Activated naive CD8-positive, alpha-beta T cell treated with anti-CD3 and anti-CD28 coated beads, Interleukin-2, amount 10 ng/mL, durations not matched to agents 7 days and 5 days (primary cell): ENCODE data around the gene PLCG1. TPM values are rescaled to one million over a fixed set of nuclear protein-coding genes. Genes with fewer than 3 reads are reported as not detected.

Experiments
- ATAC-seq: fragments of 150-1000 bp; cut with Tn5 transposase; one replicate; pipeline ENCODE4 v1.10.0; 2021; ENCODE audit warnings: low read depth, moderate library complexity
- POLR2A ChIA-PET: fragments of 350-600 bp; sonication (Branson Sonifier 250); formaldehyde crosslinking; loops from one replicate; lab custom pipeline; 2021; ENCODE audit warnings: antibody characterized with exemption; lab: Charles Lee
- DNase-seq: peaks from one replicate; pipeline ENCODE4 v3.0.0; 2021
- H3K27ac Mint-ChIP-seq: one replicate; pipeline ENCODE4 v1.8.0; 2022; ENCODE audit warnings: mild to moderate bottlenecking, mixed read lengths
- H3K27me3 Mint-ChIP-seq: one replicate; pipeline ENCODE4 v1.8.0; 2022; ENCODE audit warnings: mild to moderate bottlenecking, moderate library complexity, mixed read lengths
- H3K36me3 Mint-ChIP-seq: one replicate; pipeline ENCODE4 v1.8.0; 2021; ENCODE audit warnings: mild to moderate bottlenecking, mixed read lengths
- H3K4me1 Mint-ChIP-seq: one replicate; pipeline ENCODE4 v1.8.0; 2021; ENCODE audit warnings: mixed read lengths
- H3K4me3 Mint-ChIP-seq: one replicate; pipeline ENCODE4 v1.8.0; 2022; ENCODE audit warnings: mild to moderate bottlenecking, moderate library complexity, mixed read lengths
- H3K9me3 Mint-ChIP-seq: one replicate; pipeline ENCODE4 v1.8.0; 2021; ENCODE audit warnings: mixed read lengths
- total RNA-seq, 2 experiments: library from RNA; stranded (reverse); gene quantifications; one replicate each; pipeline ENCODE4 v1.2.3, GENCODE V29; 2021

Gene PLCG1
- total RNA-seq, 2 experiments from 2014 or later: 419 to 425 TPM

DNA sequence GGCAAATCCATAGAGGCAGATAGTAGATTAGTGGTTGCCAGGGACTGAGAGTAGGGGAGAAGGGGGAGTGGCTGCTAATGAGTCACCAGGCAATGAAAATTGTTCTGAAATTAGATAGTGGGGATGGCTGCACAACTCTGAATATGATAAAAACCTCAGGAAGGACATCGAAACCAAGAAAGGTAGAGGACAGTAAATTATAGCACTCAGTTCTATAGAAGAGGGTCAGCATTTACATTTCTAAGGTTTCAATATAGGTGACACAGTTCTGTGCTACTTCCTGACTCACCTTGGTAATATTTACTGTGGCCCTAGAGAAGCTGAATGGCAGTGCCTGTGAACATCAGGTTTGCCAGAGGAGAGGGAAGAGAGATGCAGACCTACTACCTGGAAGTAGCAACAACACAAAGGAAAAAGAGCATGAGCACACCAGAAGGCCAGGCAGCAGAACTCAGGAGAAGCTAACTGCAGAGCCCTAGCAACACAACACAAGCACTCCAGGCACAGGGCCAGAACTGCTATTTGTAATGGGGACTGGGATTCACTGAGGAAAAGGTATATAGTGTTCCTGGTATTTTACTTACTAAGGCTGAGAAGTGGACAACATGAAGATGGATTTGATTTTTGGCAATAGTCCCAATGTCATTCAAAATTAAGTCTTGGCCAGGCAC is 75.9 kb downstream of the PLCG1 start:
- ATAC-seq (no peak), DNase-seq (no peak)
- Mint-ChIP-seq H3K36me3 (peaks cover 3% of the 10 kb centered on the region), H3K9me3 (peaks cover 1% of the 10 kb centered on the region), H3K27ac (no peak overlapping the region), H3K4me3 (no peak overlapping the region), H3K4me1 (peaks cover 2% of the 10 kb centered on the region), H3K27me3 (peaks cover 2% of the 10 kb centered on the region)
- POLR2A ChIA-PET: no interaction called here

DNA sequence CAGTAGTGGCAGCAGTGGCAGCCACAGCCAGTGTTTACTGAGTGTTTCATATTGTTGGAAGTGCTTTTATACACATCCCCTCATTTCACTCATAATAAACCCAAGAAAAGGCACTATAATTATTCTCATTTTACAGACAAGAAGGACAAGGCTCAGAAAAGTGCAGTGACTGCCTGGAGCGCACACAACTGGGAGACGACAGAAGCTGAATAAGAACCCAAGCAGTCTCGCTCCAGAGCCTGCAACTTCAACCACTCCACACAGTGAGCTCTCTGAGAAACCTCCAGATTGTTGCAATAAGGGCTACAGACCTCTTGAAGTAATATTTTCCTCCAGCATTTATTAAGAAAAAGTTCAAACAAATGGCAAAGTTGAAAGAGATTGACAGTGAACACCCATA is 76.9 kb downstream of the PLCG1 start:
- DNase-seq: no peak
- POLR2A ChIA-PET: no interaction called here
- ATAC-seq: no peak
- no peak overlapping the region for H3K27ac Mint-ChIP-seq
- H3K4me1 Mint-ChIP-seq: peaks cover 2% of the 10 kb centered on the region
- H3K4me3 Mint-ChIP-seq: no peak overlapping the region
- peaks cover 2% of the 10 kb centered on the region for H3K27me3 Mint-ChIP-seq
- H3K36me3 Mint-ChIP-seq: peaks cover 3% of the 10 kb centered on the region
- peaks cover 1% of the 10 kb centered on the region for H3K9me3 Mint-ChIP-seq

- Mint-ChIP-seq H3K27me3 (peaks cover 2% of the 10 kb centered on the region), H3K4me1 (peaks cover 2% of the 10 kb centered on the region), H3K36me3 (peaks cover 3% of the 10 kb centered on the region), H3K9me3 (peaks cover 1% of the 10 kb centered on the region), H3K4me3 (no peak overlapping the region), H3K27ac (no peak overlapping the region)
- DNase-seq: no peak
- POLR2A ChIA-PET: no interaction called here
- ATAC-seq: no peak
Observed at GRCh38 chr20:41214666-41215065, 77.3 kb downstream of the PLCG1 start.

DNA sequence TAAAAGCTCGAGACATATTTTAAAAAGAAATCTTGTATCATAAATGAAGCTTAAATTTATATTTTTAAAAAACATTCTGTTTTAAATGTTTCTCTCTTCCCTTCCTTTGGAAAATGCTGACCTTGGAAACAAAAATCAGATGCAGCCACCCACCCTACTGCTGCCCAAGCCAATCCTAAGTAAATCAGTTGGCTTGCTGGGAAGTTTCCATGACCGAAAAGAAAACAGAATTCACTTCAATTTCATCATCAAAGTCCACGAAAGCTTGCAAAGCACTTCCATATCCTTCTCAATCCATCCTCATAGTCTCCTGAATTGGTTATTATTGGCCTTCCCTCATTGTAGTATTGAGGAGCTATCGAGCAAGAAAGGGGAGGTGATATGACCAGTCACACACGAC is 80.1 kb downstream of the PLCG1 start:
- no peak overlapping the region for H3K4me3 Mint-ChIP-seq
- peaks cover 4% of the 10 kb centered on the region for H3K27me3 Mint-ChIP-seq
- ATAC-seq (no peak), DNase-seq (no peak)
- H3K27ac Mint-ChIP-seq: no peak overlapping the region
- H3K4me1 Mint-ChIP-seq: peaks cover 2% of the 10 kb centered on the region
- H3K36me3 Mint-ChIP-seq: peaks cover 4% of the 10 kb centered on the region
- POLR2A ChIA-PET: no interaction called here
- H3K9me3 Mint-ChIP-seq: no peaks in the 10 kb centered on the region

- Mint-ChIP-seq H3K36me3 (peaks cover 2% of the 10 kb centered on the region), H3K27ac (no peak overlapping the region), H3K27me3 (peaks cover 4% of the 10 kb centered on the region), H3K4me1 (no peaks in the 10 kb centered on the region), H3K9me3 (no peaks in the 10 kb centered on the region), H3K4me3 (no peak overlapping the region)
- ATAC-seq (no peak), DNase-seq (no peak)
- POLR2A ChIA-PET: interaction anchor here (0.7 kb wide), 1 partner anchor 26 kb away, joined by 6 read pairs; no protein-coding TSS in a partner anchor
Observed at GRCh38 chr20:41218466-41218865, 81.1 kb downstream of the PLCG1 start.

DNA sequence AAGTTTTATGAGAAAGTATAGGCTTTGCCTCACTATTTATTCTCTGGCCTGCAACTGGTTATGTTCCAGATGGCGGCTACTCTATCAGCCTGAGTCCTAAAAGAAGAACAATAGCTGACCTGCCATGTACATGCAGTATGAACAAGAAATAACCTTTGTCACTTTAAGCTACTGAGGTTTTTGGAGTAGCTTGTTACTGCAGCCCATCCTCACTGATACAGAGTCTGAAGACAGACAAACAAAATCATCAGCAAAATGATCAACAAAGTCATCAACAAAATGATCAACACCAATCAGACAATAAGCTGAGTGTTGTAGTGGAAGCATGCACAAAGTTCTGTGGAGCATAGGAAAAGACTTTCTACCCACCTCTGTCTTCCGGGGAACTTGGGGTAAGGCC is 82.5 kb downstream of the PLCG1 start:
- H3K4me1 Mint-ChIP-seq: no peaks in the 10 kb centered on the region
- H3K9me3 Mint-ChIP-seq: no peaks in the 10 kb centered on the region
- DNase-seq (no peak), ATAC-seq (no peak)
- POLR2A ChIA-PET: no interaction called here
- H3K27ac Mint-ChIP-seq: no peak overlapping the region
- peaks cover 2% of the 10 kb centered on the region for H3K36me3 Mint-ChIP-seq
- H3K4me3 Mint-ChIP-seq: no peak overlapping the region
- H3K27me3 Mint-ChIP-seq: peaks cover 4% of the 10 kb centered on the region

DNA sequence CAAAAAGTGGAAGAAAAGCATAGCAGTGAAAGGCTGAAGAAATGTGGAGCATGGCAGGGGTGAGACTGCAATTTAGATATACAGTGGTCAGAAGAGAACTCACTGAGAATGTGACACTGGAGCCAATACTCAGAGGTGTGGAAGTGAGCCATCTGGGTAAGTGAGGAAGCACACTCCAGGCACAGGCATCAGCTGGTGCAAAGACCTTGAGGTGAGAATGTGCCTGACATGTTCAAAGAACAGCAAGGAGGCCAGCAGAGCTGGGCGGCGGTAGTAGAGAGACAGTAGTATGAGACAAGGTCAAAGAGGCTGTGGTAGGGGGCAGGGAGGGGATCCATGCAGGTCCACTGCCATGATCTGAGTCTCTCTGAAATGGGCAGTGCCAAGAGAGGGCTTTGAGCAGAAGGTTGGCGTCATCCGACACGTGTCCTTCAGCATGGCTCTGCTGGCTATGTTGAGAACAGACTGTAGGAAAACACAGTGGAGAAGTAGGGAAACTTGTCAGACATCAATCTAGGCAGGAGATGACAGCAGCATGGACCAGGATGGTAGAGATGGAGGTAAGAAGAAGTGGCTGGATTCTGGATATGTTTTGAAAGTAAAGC is 84.4 kb downstream of the PLCG1 start:
- Mint-ChIP-seq H3K9me3 (no peaks in the 10 kb centered on the region), H3K27me3 (peaks cover 2% of the 10 kb centered on the region), H3K36me3 (peaks cover 3% of the 10 kb centered on the region), H3K4me1 (no peaks in the 10 kb centered on the region), H3K4me3 (no peak overlapping the region), H3K27ac (no peak overlapping the region)
- POLR2A ChIA-PET: no interaction called here
- ATAC-seq (no peak), DNase-seq (no peak)

GRCh38 chr20:41222296-41222695 is 85.0 kb downstream of the PLCG1 start:
- peaks cover 2% of the 10 kb centered on the region for H3K27me3 Mint-ChIP-seq
- peaks cover 3% of the 10 kb centered on the region for H3K36me3 Mint-ChIP-seq
- no peak overlapping the region for H3K27ac Mint-ChIP-seq
- no peak for ATAC-seq
- no peaks in the 10 kb centered on the region for H3K9me3 Mint-ChIP-seq
- H3K4me1 Mint-ChIP-seq: no peaks in the 10 kb centered on the region
- POLR2A ChIA-PET: no interaction called here
- H3K4me3 Mint-ChIP-seq: no peak overlapping the region
- no peak for DNase-seq

DNA sequence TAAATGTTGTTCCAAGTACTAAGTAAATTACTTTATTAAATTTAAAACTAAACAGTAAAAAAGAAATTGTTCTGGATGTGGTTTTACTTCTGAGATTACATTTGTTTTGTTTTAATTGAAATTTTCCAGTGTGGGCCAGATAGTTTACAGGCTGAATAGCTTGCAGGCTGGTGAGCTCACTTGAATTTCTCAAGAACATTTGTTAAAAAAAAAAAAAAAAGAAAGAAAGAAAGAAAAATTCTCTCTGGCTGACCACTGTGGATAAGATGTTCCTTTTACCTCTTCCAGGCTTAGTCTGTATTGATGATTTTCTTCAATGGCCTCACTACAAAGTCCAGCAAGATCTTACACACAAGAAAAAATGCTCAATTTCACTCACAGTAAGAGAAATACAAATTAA is 85.4 kb downstream of the PLCG1 start:
- Mint-ChIP-seq H3K4me1 (no peaks in the 10 kb centered on the region), H3K27ac (no peak overlapping the region), H3K27me3 (peaks cover 2% of the 10 kb centered on the region), H3K36me3 (peaks cover 3% of the 10 kb centered on the region), H3K4me3 (no peak overlapping the region), H3K9me3 (no peaks in the 10 kb centered on the region)
- no peak for ATAC-seq
- no peak for DNase-seq
- POLR2A ChIA-PET: no interaction called here

GRCh38 chr20:41223112-41223511 is 85.8 kb downstream of the PLCG1 start:
- DNase-seq: no peak
- ATAC-seq: no peak
- POLR2A ChIA-PET: no interaction called here

GRCh38 chr20:41224281-41224680 is 86.9 kb downstream of the PLCG1 start:
- Mint-ChIP-seq H3K4me1 (peaks cover 9% of the 10 kb centered on the region), H3K36me3 (peaks cover 3% of the 10 kb centered on the region), H3K27me3 (peaks cover 2% of the 10 kb centered on the region), H3K4me3 (no peak overlapping the region), H3K27ac (no peak overlapping the region), H3K9me3 (no peaks in the 10 kb centered on the region)
- ATAC-seq: no peak
- DNase-seq: no peak
- POLR2A ChIA-PET: no interaction called here

More at GRCh38 chr20:41223112-41223511, 85.8 kb downstream of the PLCG1 start:
- Mint-ChIP-seq H3K27ac (no peak overlapping the region), H3K4me1 (peaks cover under 1% of the 10 kb centered on the region), H3K36me3 (peaks cover 3% of the 10 kb centered on the region), H3K9me3 (no peaks in the 10 kb centered on the region), H3K27me3 (peaks cover 2% of the 10 kb centered on the region), H3K4me3 (no peak overlapping the region)

DNA sequence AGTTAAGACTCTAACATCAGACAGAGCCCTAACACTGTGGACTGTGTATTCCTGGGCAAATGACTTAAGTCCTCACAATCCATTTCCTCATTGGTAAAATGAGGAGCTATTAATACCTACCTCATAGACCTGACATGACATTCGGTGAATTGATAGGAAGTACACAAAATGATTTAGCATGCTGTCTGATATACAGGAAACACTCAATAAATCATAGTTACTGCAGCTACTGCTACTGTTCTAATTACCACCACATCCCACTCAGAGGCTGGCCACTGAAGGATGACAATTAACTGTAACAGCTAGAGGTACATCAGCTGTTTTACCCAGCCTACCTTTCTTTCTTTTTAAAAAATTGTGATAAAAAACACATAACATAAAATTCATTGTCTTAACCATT is 87.7 kb downstream of the PLCG1 start:
- Mint-ChIP-seq H3K27ac (no peak overlapping the region), H3K4me3 (no peak overlapping the region), H3K27me3 (peaks cover 2% of the 10 kb centered on the region), H3K4me1 (peaks cover 9% of the 10 kb centered on the region), H3K36me3 (peaks cover 3% of the 10 kb centered on the region), H3K9me3 (no peaks in the 10 kb centered on the region)
- POLR2A ChIA-PET: interaction anchor here (0.8 kb wide), 1 partner anchor 50 kb away, joined by 3 read pairs; no protein-coding TSS in a partner anchor
- no peak for DNase-seq
- no peak for ATAC-seq

GRCh38 chr20:41226426-41226825 is 89.1 kb downstream of the PLCG1 start:
- POLR2A ChIA-PET: no interaction called here
- H3K36me3 Mint-ChIP-seq: peaks cover 5% of the 10 kb centered on the region
- no peak overlapping the region for H3K4me3 Mint-ChIP-seq
- ATAC-seq (no peak), DNase-seq (no peak)
- peaks cover 13% of the 10 kb centered on the region for H3K4me1 Mint-ChIP-seq
- H3K9me3 Mint-ChIP-seq: no peaks in the 10 kb centered on the region
- H3K27ac Mint-ChIP-seq: no peak overlapping the region
- no peaks in the 10 kb centered on the region for H3K27me3 Mint-ChIP-seq
